Tibial artery (tissue), 4 donors: Measurements from ENCODE around the gene BBS7.

Experiments used
- DNase-seq, 2 donors: peaks; one replicate each; pipeline ENCODE4 v3.0.0-alpha.2; 2019
- H3K27ac ChIP-seq, 2 donors: fragments of 200-600 bp; sonication (generic) in 1 of 2; 1 replicate in 1 of 2; 2 replicates in 1 of 2; pipeline ENCODE4 v1.5.1; 2018 to 2019; ENCODE audit warnings: mild to moderate bottlenecking in 1 of 2
- H3K27me3 ChIP-seq, 2 donors: fragments of 200-600 bp; sonication (generic) in 1 of 2; one replicate each; pipeline versions ENCODE4 v1.5.1 to v1.6.0; 2016 to 2019
- H3K36me3 ChIP-seq, 3 donors: fragments of 200-600 bp; sonication (generic) in 2 of 3; one replicate each; pipeline ENCODE4 v1.5.1; 2016 to 2019; ENCODE audit warnings: mild to moderate bottlenecking in 2 of 3
- H3K4me1 ChIP-seq, 4 donors: fragments of 200-600 bp; sonication (generic) in 2 of 4; 1 replicate in 3 of 4; 2 replicates in 1 of 4; pipeline ENCODE4 v1.5.1; 2016 to 2019
- H3K4me3 ChIP-seq, 2 donors: fragments of 200-600 bp; sonication (generic) in 1 of 2; 1 replicate in 1 of 2; 2 replicates in 1 of 2; pipeline ENCODE4 v1.5.1; 2018 to 2019; ENCODE audit warnings: mild to moderate bottlenecking in 2 of 2
- H3K9me3 ChIP-seq, 3 donors: fragments of 200-600 bp; sonication (generic) in 1 of 3; one replicate each; pipeline ENCODE4 v1.5.1; 2016 to 2019
- intact Hi-C: fragments of 100-400 bp; cut with DNase I; formaldehyde crosslinking; loops from one replicate; pipeline ENCODE4 v1.15.0; 2023; ENCODE audit warnings: low total_unique reads
- TF ChIP-seq, protein P1 (sequence below), 2 experiments: fragments of 200-600 bp in 1 of 2; fragments of 450-650 bp in 1 of 2; IDR thresholded peaks; one replicate each; pipeline ENCODE4 v1.5.1; 2017 to 2019; ENCODE audit warnings: antibody characterized with exemption in 2 of 2, mild to moderate bottlenecking in 1 of 2, moderate library complexity in 1 of 2

The BBS7 gene

DNA sequence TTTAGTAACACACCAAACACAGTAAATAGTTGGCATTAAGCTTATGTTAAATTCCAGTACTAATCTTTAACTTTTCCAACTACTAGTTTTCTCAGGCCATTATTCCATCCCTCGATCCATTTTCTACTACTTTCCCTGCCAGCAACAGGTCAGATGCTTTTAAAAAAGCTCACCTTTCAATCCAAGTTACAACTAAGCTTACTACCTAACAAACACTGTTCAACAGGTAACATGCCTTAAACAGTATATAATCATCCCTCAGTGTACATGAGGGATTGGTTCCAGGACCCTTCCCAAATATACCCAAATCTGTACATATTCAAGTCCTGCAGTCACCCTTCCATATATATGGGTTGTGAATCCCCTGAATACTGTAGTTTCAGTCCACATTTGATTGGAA, 52.1 kb downstream of the BBS7 start:
- H3K27me3 ChIP-seq, result no peaks in the 10 kb centered on the region
- DNase-seq, result no peak
- H3K27ac ChIP-seq, result no peak overlapping the region
- no peaks in the 10 kb centered on the region for H3K9me3 ChIP-seq
- H3K4me1 ChIP-seq, result peaks cover 0 to 6% (median 5%) of the 10 kb centered on the region in 4 donors
- TF ChIP-seq, protein P1, sequence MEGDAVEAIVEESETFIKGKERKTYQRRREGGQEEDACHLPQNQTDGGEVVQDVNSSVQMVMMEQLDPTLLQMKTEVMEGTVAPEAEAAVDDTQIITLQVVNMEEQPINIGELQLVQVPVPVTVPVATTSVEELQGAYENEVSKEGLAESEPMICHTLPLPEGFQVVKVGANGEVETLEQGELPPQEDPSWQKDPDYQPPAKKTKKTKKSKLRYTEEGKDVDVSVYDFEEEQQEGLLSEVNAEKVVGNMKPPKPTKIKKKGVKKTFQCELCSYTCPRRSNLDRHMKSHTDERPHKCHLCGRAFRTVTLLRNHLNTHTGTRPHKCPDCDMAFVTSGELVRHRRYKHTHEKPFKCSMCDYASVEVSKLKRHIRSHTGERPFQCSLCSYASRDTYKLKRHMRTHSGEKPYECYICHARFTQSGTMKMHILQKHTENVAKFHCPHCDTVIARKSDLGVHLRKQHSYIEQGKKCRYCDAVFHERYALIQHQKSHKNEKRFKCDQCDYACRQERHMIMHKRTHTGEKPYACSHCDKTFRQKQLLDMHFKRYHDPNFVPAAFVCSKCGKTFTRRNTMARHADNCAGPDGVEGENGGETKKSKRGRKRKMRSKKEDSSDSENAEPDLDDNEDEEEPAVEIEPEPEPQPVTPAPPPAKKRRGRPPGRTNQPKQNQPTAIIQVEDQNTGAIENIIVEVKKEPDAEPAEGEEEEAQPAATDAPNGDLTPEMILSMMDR (IDR thresholded peaks at IDR 0.05), result no peak
- H3K36me3 ChIP-seq, result peaks cover 30 to 57% (median 49%) of the 10 kb centered on the region in 3 donors
- intact Hi-C loops, result no loop called here
- H3K4me3 ChIP-seq, result no peak overlapping the region

DNA sequence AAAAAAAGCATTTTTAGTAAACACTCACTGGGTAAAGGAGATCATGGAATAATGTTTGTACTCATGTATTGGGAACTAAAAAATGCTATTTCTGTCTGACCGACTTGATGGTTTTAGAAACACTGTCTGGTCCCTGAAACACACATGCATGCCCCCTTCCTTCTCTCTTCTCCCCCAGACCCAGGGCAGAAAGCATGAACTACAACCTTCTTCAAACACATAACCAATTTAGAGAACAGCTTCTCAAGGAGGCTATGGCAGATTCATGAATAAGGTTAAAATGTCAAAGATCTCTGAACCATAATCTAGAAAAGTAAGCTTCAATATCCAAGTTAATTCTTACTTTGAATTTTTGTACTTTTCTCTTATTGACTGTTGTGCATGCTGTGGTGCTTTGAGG, 52.6 kb downstream of the BBS7 start:
- DNase-seq, result no peak
- Histone ChIP-seq H3K4me3 (no peak overlapping the region), H3K27me3 (no peaks in the 10 kb centered on the region), H3K9me3 (no peaks in the 10 kb centered on the region), H3K27ac (no peak overlapping the region), H3K4me1 (peaks cover 0 to under 1% (median 0%) of the 10 kb centered on the region in 4 donors), H3K36me3 (peaks cover 35 to 62% (median 54%) of the 10 kb centered on the region in 3 donors)
- TF ChIP-seq, protein P1 (IDR thresholded peaks at IDR 0.05), result no peak
- intact Hi-C loops, result no loop called here

DNA sequence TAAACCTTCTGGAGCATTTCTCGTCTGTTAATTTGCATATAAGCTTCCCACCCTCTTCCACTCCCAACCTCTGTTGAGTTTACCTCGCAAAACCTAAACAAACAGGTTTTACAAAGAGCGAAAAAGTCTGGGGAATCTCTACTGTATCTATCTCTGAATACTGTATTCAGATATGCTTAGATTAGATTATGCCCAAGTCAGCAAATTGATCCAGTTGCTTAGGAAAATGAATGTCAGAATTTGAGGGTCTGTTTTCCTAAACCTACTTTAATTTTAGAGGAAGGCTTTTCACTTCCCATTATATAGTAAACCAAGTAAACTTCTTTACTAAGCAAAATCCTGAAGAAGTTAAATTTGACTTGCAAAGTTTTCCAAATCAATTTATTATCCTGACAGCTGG, 53.3 kb downstream of the BBS7 start:
- intact Hi-C loops, result no loop called here
- TF ChIP-seq, protein P1 (IDR thresholded peaks at IDR 0.05), result no peak

DNA sequence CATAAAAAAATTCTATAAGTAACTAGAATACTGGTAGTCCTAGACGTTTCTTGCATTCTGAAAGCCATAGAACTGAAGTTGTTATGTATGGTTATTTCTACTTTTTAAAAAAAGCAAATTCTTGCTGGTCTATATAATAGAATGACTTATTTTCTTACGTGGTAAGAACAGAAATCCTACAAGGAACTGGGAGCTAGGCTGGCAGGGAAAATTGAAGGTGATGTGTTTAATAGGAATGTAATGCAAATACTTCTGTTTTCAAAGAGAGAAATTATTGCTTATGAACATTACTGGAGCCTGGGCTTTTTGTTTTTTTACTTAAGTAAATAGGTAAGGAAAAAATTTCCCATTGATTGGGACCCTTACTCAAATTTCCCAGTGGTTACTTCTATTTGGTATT, 55.5 kb downstream of the BBS7 start:
- Histone ChIP-seq H3K27me3 (no peaks in the 10 kb centered on the region), H3K9me3 (no peaks in the 10 kb centered on the region), H3K4me3 (no peak overlapping the region), H3K27ac (no peak overlapping the region), H3K36me3 (peaks cover 46 to 92% (median 81%) of the 10 kb centered on the region in 3 donors), H3K4me1 (no peaks in the 10 kb centered on the region)
- intact Hi-C loops, result no loop called here
- TF ChIP-seq, protein P1 (IDR thresholded peaks at IDR 0.05), result no peak
- DNase-seq, result no peak

More for the DNA sequence above, 53.3 kb downstream of the BBS7 start:
- Histone ChIP-seq H3K9me3 (no peaks in the 10 kb centered on the region), H3K27ac (no peak overlapping the region), H3K4me3 (no peak overlapping the region), H3K36me3 (peaks cover 42 to 69% (median 61%) of the 10 kb centered on the region in 3 donors), H3K4me1 (no peaks in the 10 kb centered on the region), H3K27me3 (no peaks in the 10 kb centered on the region)
- DNase-seq, result no peak

DNA sequence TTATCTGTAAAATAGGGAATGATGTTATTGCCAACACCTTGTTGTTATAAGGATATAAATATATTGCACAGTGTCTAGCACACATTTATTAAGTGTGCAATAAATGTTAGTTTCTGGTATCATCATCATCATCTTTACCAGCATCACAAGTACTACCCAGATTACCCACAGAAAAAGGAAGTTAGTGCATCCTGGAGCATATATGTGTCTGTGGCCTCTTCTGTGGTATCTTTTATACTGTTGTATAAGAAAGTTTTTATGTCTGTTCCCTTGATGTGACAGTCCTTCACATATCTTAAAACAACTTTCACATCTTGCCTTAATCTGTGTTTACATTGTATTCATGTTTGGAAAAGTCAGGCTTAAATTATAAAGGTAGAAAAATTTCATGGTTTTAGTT, 59.2 kb downstream of the BBS7 start:
- intact Hi-C loops, result no loop called here
- TF ChIP-seq, protein P1 (IDR thresholded peaks at IDR 0.05), result no peak
- peaks cover 37 to 99% (median 87%) of the 10 kb centered on the region in 3 donors for H3K36me3 ChIP-seq

DNA sequence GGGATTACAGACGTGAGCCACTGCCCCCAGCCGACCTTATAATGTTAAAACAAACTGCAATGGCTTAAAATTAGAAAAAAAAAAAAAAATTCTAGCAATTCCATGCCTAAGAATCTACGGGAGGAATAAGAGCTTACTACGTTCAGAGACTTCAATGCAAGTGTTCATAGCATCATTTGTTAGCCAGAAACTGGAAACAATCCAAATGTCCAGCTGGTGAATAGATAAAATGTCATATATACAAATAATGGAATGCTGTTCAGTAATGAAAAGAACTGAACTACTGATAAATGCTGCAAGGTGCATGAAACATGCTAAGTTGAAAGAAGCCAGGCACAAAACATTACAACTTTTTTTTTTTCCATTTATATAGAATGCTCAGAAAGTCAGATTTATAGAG, 63.9 kb downstream of the BBS7 start:
- intact Hi-C loops, result no loop called here
- H3K36me3 ChIP-seq, result peaks cover 24 to 85% (median 68%) of the 10 kb centered on the region in 3 donors
- no peak for DNase-seq
- no peaks in the 10 kb centered on the region for H3K27me3 ChIP-seq
- H3K4me1 ChIP-seq, result peaks cover 0 to 16% (median 5%) of the 10 kb centered on the region in 4 donors
- no peak overlapping the region for H3K27ac ChIP-seq
- H3K4me3 ChIP-seq, result no peak overlapping the region
- TF ChIP-seq, protein P1 (IDR thresholded peaks at IDR 0.05), result no peak
- no peaks in the 10 kb centered on the region for H3K9me3 ChIP-seq

More for the DNA sequence above, 59.2 kb downstream of the BBS7 start:
- no peaks in the 10 kb centered on the region for H3K27me3 ChIP-seq
- no peaks in the 10 kb centered on the region for H3K9me3 ChIP-seq
- H3K27ac ChIP-seq, result no peak overlapping the region
- H3K4me1 ChIP-seq, result no peaks in the 10 kb centered on the region
- DNase-seq, result no peak
- H3K4me3 ChIP-seq, result no peak overlapping the region
